K562 treated with DMSO at 1 percent for 4 hours (cell line): ENCODE results near the gene PRR23A. TPM values are rescaled to one million over a fixed set of nuclear protein-coding genes. Genes with fewer than 3 reads are reported as not detected.

Experiments used
- total RNA-seq: library from RNA; unstranded; fragments of 300-600 nt; gene quantifications from 2 replicates; pipeline ENCODE4 v1.2.3, GENCODE V29; 2022; ENCODE audit not compliant: insufficient read depth

Gene PRR23A
- total RNA-seq, result not detected in 2 replicates

GRCh38 chr3:139006051-139006716 lies at the start of gene PRR23A:
Gene PRR23A, minus strand, starts transcription at chr3:139006268. Its CDS starts 0 bp downstream, at chr3:139006268.

DNA sequence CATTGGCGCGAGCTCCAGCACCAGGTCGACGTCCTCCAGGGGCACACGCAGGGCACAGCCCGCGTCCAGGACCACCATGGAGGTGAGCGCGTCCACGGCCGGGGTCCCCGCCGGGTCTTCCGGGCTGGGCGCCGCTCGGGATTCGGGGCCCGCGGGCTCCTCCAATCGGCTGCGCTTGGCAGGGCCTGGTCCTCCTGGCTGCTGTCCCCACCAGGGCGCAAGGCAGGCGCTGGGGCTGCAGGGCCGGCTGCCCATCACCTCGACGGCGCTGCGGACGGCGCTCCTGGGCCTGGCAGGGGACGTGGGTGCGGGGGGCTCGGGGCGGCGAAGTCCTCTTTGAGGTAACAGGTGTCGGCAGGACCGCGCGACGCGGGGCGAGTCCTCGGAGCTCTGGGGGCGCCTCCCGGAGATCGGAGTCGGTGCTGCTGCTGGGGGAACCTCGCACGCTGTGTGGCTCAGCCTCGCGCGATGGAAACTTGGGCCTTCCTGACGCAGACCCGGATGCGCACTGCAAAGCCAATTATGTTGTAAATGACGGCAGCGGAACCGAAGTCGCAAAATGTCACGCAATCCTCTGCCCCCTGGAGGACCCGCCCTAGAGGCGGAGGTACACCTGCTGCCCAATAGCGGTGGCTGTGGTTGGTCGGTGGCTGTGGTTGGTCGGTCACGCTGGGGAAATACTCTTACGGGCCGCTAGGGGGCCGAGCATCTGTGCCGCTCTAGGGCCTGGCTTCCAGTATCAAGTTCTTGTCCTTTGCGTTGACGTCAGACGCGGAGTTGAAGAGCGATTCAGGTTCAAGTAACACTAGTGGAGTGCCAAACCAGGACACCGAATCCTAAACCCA lies 38.5 kb upstream of the PRR23A start, which contains the start of gene PRR23C:
Gene PRR23C (minus strand): TSS at position 527 of the 845 bp plus-strand sequence. CDS start 272 bp downstream, at position 255.

DNA sequence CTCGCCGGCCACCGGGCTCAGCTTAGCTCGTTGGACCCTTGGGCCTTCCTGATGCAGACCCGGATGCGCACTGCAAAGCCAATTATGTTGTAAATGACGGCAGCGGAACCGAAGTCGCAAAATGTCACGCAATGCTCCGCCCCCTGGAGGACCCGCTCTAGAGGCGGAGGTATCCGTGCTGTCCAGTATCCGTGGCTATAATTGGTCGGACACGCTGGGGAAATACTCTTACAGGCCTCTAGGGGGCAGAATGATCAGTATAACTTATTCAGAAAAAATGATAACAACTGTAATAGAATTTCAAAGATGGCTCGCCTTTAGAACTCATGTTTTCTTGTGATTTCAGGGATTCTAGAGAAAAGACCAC lies 14.8 kb upstream of the PRR23A start, which contains the start of gene PRR23B:
Gene PRR23B (minus strand): TSS at position 59 of the 367 bp plus-strand sequence. CDS start 265 bp downstream, outside the sequence.

Other genes starting within 250 kb of the PRR23A start
- gene PIK3CB, start 171.3 kb downstream of the PRR23A start, total RNA-seq, result 31.0 and 39.2 TPM in 2 replicates
- 24.2 and 29.3 TPM in 2 replicates for gene FOXL2, start 59.1 kb downstream of the PRR23A start, total RNA-seq
- gene FOXL2NB, start 59.1 kb downstream of the PRR23A start, total RNA-seq, result 5.5 and 11.0 TPM in 2 replicates
- not detected in 2 replicates for gene PRR23B, start 14.7 kb upstream of the PRR23A start, total RNA-seq
- gene PRR23C, start 38.6 kb upstream of the PRR23A start, total RNA-seq, result not detected in 2 replicates